ENCODE measurements around the gene PIR. TPM values are rescaled to one million over a fixed set of nuclear protein-coding genes. Genes with fewer than 3 reads are reported as not detected.

Gene PIR
- total and polyA plus RNA-seq, 2 donors (not counting 1 experiment from before 2014, with no cell fraction given), result 0.22 TPM; not detected in 1

DNA sequence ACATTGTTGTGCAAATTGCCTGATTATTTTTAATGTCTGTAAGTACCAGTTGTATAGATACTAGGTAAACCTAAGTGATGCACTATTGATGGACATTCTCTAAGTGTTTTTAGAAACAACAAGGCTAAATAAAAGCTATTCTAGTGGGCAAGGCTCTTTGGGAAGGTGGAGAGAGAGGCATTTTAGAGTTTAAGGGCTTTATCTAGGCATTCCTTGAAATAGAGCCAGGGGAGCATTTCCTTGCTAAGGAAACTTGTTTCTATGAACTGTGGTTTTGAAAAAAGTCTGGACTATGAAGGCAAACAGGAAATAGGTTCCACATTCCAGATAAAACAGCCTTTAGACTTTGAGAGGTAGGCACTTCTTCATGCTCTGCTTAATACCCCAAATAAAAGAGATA lies 31.3 kb upstream of the PIR start:
- DNase-seq (no peak), ATAC-seq (ENCODE audit: low read depth) (no peak)
- H3K4me3 ChIP-seq (ENCODE audit: control extremely low read depth in 1 of 5, extremely low read depth in 1 of 5, insufficient read depth in 1 of 5, low read depth in 2 of 5, low read length in 4 of 5), result no peak overlapping the region
- no peak overlapping the region for H3K4me2 ChIP-seq (replicated peaks; ENCODE audit: low read depth, low read length, poor library complexity, severe bottlenecking)
- ChIA-PET CTCF (no interaction called here), POLR2A (no interaction called here)
- Mint-ChIP-seq H3K27ac (no peak overlapping the region), H3K9me3 (ENCODE audit: insufficient read depth) (no peaks in the 10 kb centered on the region), H3K4me3 (no peak overlapping the region), H3K27me3 (peaks cover 3% of the 10 kb centered on the region), H3K4me1 (no peaks in the 10 kb centered on the region)
- no peaks in the 10 kb centered on the region for H4K20me1 ChIP-seq (ENCODE audit: control insufficient read depth, insufficient read depth, low read length, poor library complexity, severe bottlenecking)
- no peak for TF ChIP-seq EZH2 (IDR thresholded peaks at IDR 0.05; ENCODE audit: borderline replicate concordance, insufficient read depth, low read depth, low read length, poor library complexity, severe bottlenecking)
- TF ChIP-seq, protein P1, sequence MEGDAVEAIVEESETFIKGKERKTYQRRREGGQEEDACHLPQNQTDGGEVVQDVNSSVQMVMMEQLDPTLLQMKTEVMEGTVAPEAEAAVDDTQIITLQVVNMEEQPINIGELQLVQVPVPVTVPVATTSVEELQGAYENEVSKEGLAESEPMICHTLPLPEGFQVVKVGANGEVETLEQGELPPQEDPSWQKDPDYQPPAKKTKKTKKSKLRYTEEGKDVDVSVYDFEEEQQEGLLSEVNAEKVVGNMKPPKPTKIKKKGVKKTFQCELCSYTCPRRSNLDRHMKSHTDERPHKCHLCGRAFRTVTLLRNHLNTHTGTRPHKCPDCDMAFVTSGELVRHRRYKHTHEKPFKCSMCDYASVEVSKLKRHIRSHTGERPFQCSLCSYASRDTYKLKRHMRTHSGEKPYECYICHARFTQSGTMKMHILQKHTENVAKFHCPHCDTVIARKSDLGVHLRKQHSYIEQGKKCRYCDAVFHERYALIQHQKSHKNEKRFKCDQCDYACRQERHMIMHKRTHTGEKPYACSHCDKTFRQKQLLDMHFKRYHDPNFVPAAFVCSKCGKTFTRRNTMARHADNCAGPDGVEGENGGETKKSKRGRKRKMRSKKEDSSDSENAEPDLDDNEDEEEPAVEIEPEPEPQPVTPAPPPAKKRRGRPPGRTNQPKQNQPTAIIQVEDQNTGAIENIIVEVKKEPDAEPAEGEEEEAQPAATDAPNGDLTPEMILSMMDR (IDR thresholded peaks at IDR 0.05), result no peak
- H2AFZ ChIP-seq (ENCODE audit: insufficient read depth, low read depth, low read length, poor library complexity, severe bottlenecking), result no peak overlapping the region
- no peak overlapping the region for H3K9ac ChIP-seq (ENCODE audit: low read length)
- no peaks in the 10 kb centered on the region for H3K4me1 ChIP-seq (ENCODE audit: control insufficient read depth in 2 of 2, insufficient read depth in 2 of 2, low read length in 2 of 2)
- H3K27ac ChIP-seq (ENCODE audit: low read length in 2 of 2), result no peak overlapping the region
- intact Hi-C loops (cut with micrococcal nuclease), result no loop called here
- H3K79me2 ChIP-seq (ENCODE audit: control insufficient read depth, insufficient read depth, low read length), result no peaks in the 10 kb centered on the region
- H3K9me3 ChIP-seq (ENCODE audit: control extremely low read depth in 1 of 3, control insufficient read depth in 2 of 3, insufficient read depth in 1 of 3, low read length in 2 of 3), result no peaks in the 10 kb centered on the region
- H3K36me3 ChIP-seq (replicated peaks in 1 of 2; ENCODE audit: control extremely low read depth in 1 of 2, control insufficient read depth in 1 of 2, extremely low read depth in 1 of 2, insufficient read depth in 2 of 2, low read length in 1 of 2), result no peaks in the 10 kb centered on the region
- peaks cover 0 to 2% (median 0%) of the 10 kb centered on the region in 4 experiments for H3K27me3 ChIP-seq (replicated peaks in 1 of 4; ENCODE audit: control extremely low read depth in 1 of 4, control insufficient read depth in 3 of 4, insufficient read depth in 4 of 4, low read length in 3 of 4)

DNA sequence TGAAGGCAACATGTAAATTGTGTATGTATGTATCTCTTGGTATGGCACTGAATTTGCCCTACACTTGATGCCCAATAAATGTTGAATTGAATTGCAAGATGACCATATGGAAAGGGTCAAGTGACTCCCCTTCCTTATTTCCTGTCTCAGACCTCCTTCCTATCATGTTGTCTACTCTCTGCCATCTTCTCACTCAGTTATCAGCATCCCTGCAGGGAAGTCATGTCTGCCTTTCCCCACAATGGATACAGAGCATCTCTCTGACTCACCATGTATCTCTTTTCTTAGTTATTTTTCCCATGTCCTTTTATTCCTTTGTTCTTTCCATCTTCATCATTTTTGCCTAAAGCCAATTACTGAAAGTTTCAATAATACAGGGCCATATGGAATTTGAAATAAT lies 30.0 kb upstream of the PIR start:
- no peaks in the 10 kb centered on the region for H3K9me3 ChIP-seq (ENCODE audit: control extremely low read depth in 1 of 3, control insufficient read depth in 2 of 3, insufficient read depth in 1 of 3, low read length in 2 of 3)
- H3K27me3 ChIP-seq (replicated peaks in 1 of 4; ENCODE audit: control extremely low read depth in 1 of 4, control insufficient read depth in 3 of 4, insufficient read depth in 4 of 4, low read length in 3 of 4), result peaks cover 0 to 2% (median 0%) of the 10 kb centered on the region in 4 experiments
- intact Hi-C loops (cut with micrococcal nuclease), result no loop called here
- H3K4me1 ChIP-seq (ENCODE audit: control insufficient read depth in 2 of 2, insufficient read depth in 2 of 2, low read length in 2 of 2), result no peaks in the 10 kb centered on the region
- H2AFZ ChIP-seq (ENCODE audit: insufficient read depth, low read depth, low read length, poor library complexity, severe bottlenecking), result no peak overlapping the region
- H4K20me1 ChIP-seq (ENCODE audit: control insufficient read depth, insufficient read depth, low read length, poor library complexity, severe bottlenecking), result no peaks in the 10 kb centered on the region
- no peak overlapping the region for H3K4me2 ChIP-seq (replicated peaks; ENCODE audit: low read depth, low read length, poor library complexity, severe bottlenecking)
- H3K9ac ChIP-seq (ENCODE audit: low read length), result no peak overlapping the region
- ChIA-PET POLR2A (no interaction called here), CTCF (no interaction called here)
- H3K4me3 ChIP-seq (ENCODE audit: control extremely low read depth in 1 of 5, extremely low read depth in 1 of 5, insufficient read depth in 1 of 5, low read depth in 2 of 5, low read length in 4 of 5), result no peak overlapping the region
- no peaks in the 10 kb centered on the region for H3K79me2 ChIP-seq (ENCODE audit: control insufficient read depth, insufficient read depth, low read length)
- H3K4me3 Mint-ChIP-seq, result no peak overlapping the region
- H3K9me3 Mint-ChIP-seq (ENCODE audit: insufficient read depth), result no peaks in the 10 kb centered on the region
- H3K36me3 ChIP-seq (replicated peaks in 1 of 2; ENCODE audit: control extremely low read depth in 1 of 2, control insufficient read depth in 1 of 2, extremely low read depth in 1 of 2, insufficient read depth in 2 of 2, low read length in 1 of 2), result no peaks in the 10 kb centered on the region
- ATAC-seq (ENCODE audit: low read depth), result no peak
- no peak for TF ChIP-seq EZH2 (IDR thresholded peaks at IDR 0.05; ENCODE audit: borderline replicate concordance, insufficient read depth, low read depth, low read length, poor library complexity, severe bottlenecking)
- TF ChIP-seq, protein P1 (IDR thresholded peaks at IDR 0.05), result no peak
- no peak overlapping the region for H3K27ac ChIP-seq (ENCODE audit: low read length in 2 of 2)
- no peaks in the 10 kb centered on the region for H3K4me1 Mint-ChIP-seq
- no peak overlapping the region for H3K27ac Mint-ChIP-seq
- peaks cover 3% of the 10 kb centered on the region for H3K27me3 Mint-ChIP-seq
- DNase-seq, result no peak
